GM23338 (cell line): Measurements from ENCODE around the gene CYTH1. TPM values are rescaled to one million over a fixed set of nuclear protein-coding genes. Genes with fewer than 3 reads are reported as not detected.

Experiments
- ATAC-seq: fragments of 200-7000 bp; cut with Tn5 transposase; 3 replicates; pipeline ENCODE4 v1.9.1; 2020
- DNase-seq: peaks from one replicate; pipeline ENCODE4 v3.0.0-alpha.2; 2015; ENCODE audit warnings: low spot score
- H2AFZ ChIP-seq: fragments of 200-600 bp; sonication (generic); 2 replicates; pipeline ENCODE4 v1.8.0; 2016; ENCODE audit warnings: antibody characterized with exemption, mild to moderate bottlenecking, moderate library complexity
- H3F3A ChIP-seq: fragments of 200-600 bp; sonication (generic); replicated peaks from 2 replicates; pipeline ENCODE4 v1.8.0; 2017; ENCODE audit warnings: antibody characterized with exemption, mixed run types, low read depth
- H3K27ac ChIP-seq: fragments of 200-600 bp; sonication (generic); 2 replicates; pipeline ENCODE4 v1.6.1; 2016; ENCODE audit warnings: low read depth
- H3K27me3 ChIP-seq: fragments of 200-600 bp; sonication (generic); 2 replicates; pipeline ENCODE4 v1.8.0; 2016; ENCODE audit warnings: mild to moderate bottlenecking, mixed run types, moderate library complexity; ENCODE audit not compliant: insufficient read depth
- H3K36me3 ChIP-seq: fragments of 200-600 bp; sonication (generic); 2 replicates; pipeline ENCODE4 v1.8.0; 2016; ENCODE audit warnings: mild to moderate bottlenecking; ENCODE audit not compliant: insufficient read depth
- H3K4me1 ChIP-seq: fragments of 200-600 bp; sonication (generic); 2 replicates; pipeline ENCODE4 v1.8.0; 2016; ENCODE audit warnings: mild to moderate bottlenecking, moderate library complexity; ENCODE audit not compliant: insufficient read depth
- H3K4me2 ChIP-seq: fragments of 200-600 bp; sonication (generic); 2 replicates; pipeline ENCODE4 v1.7.1; 2017; ENCODE audit warnings: mixed run types
- H3K4me3 ChIP-seq: fragments of 200-600 bp; sonication (generic); 2 replicates; pipeline ENCODE4 v1.6.1; 2016; ENCODE audit warnings: mixed run types
- H3K79me2 ChIP-seq: fragments of 200-600 bp; sonication (generic); replicated peaks from 2 replicates; pipeline ENCODE4 v1.8.0; 2017; ENCODE audit warnings: mild to moderate bottlenecking; ENCODE audit not compliant: insufficient read depth
- H3K9me2 ChIP-seq: fragments of 200-600 bp; sonication (generic); 2 replicates; pipeline ENCODE4 v1.8.0; 2017; ENCODE audit not compliant: insufficient read depth
- H4K20me1 ChIP-seq: fragments of 200-600 bp; sonication (generic); replicated peaks from 2 replicates; pipeline ENCODE4 v1.8.0; 2017; ENCODE audit warnings: mild to moderate bottlenecking; ENCODE audit not compliant: insufficient read depth
- H3K27ac Mint-ChIP-seq: 2 replicates; pipeline ENCODE4 v1.8.0; 2020; ENCODE audit warnings: inconsistent platforms, mild to moderate bottlenecking, moderate library complexity, mixed read lengths
- H3K27me3 Mint-ChIP-seq: 3 replicates; pipeline ENCODE4 v1.8.0; 2022; ENCODE audit warnings: low read depth, mild to moderate bottlenecking, moderate library complexity, mixed read lengths, inconsistent platforms; ENCODE audit not compliant: insufficient read depth, poor library complexity
- H3K36me3 Mint-ChIP-seq: 3 replicates; pipeline ENCODE4 v1.8.0; 2021; ENCODE audit warnings: low read depth, mild to moderate bottlenecking, inconsistent platforms, moderate library complexity, mixed read lengths
- H3K4me1 Mint-ChIP-seq: 3 replicates; pipeline ENCODE4 v1.8.0; 2020; ENCODE audit warnings: mild to moderate bottlenecking, inconsistent platforms, mixed read lengths
- H3K4me3 Mint-ChIP-seq: 3 replicates; pipeline ENCODE4 v1.8.0; 2021; ENCODE audit warnings: moderate library complexity, mild to moderate bottlenecking, inconsistent platforms, mixed read lengths
- H3K9me3 Mint-ChIP-seq: 3 replicates; pipeline ENCODE4 v1.8.0; 2020; ENCODE audit warnings: moderate library complexity, mild to moderate bottlenecking, inconsistent platforms, mixed read lengths
- EZH2 ChIP-seq: fragments of 200-600 bp; sonication (generic); IDR thresholded peaks from one replicate; pipeline ENCODE4 v1.8.0; 2017; ENCODE audit warnings: antibody characterized with exemption, mild to moderate bottlenecking, low read depth; ENCODE audit not compliant: unreplicated experiment
- JUNB ChIP-seq: IDR thresholded peaks from one replicate; pipeline ENCODE4 v1.6.1; 2016; ENCODE audit warnings: antibody characterized with exemption; ENCODE audit not compliant: unreplicated experiment
- POLR2AphosphoS5 ChIP-seq: IDR thresholded peaks from 2 replicates; pipeline ENCODE4 v1.6.1; 2016; ENCODE audit warnings: antibody characterized with exemption, low read depth
- ZNF331 ChIP-seq: fragments of 250-450 bp; sonication (Bioruptor Pico); IDR thresholded peaks from 2 replicates; pipeline ENCODE4 v1.5.0; 2020; ENCODE audit warnings: low read depth, mild to moderate bottlenecking, moderate library complexity
- ZNF462 ChIP-seq: fragments of 250-450 bp; sonication (Bioruptor Pico); IDR thresholded peaks from 2 replicates; pipeline ENCODE4 v1.5.0; 2020; ENCODE audit warnings: mild to moderate bottlenecking, moderate library complexity
- polyA plus RNA-seq: library from polyadenylated mRNA; unstranded; fragments of >200 nt; fragmentation: Nextera tagmentation; extraction: Ambion mirVana; gene quantifications from 2 replicates; pipeline ENCODE4 v1.2.1, GENCODE V29; 2016
- total RNA-seq: library from RNA; depleted of rRNA; stranded (reverse); fragments of >200 nt; shearing (Covaris generic); gene quantifications from 2 replicates; pipeline ENCODE4 v1.2.3, GENCODE V29; 2014
- TF ChIP-seq, protein P1 (sequence below): IDR thresholded peaks from one replicate; pipeline ENCODE4 v1.6.1; 2018; ENCODE audit warnings: antibody characterized with exemption; ENCODE audit not compliant: unreplicated experiment
- TF ChIP-seq, protein P2 (sequence below), 2 experiments: fragments of 200-600 bp in 1 of 2; sonication (generic) in 1 of 2; conservative IDR thresholded peaks; 2 replicates each; pipeline versions ENCODE4 v1.5.1 to v1.6.1; 2016 to 2017; ENCODE audit warnings: antibody characterized with exemption in 2 of 2, low read depth in 2 of 2, mild to moderate bottlenecking in 2 of 2, moderate library complexity in 1 of 2

The CYTH1 gene
- total and polyA plus RNA-seq, 2 experiments from 2014 or later = 13.8 to 14.5 TPM

DNA sequence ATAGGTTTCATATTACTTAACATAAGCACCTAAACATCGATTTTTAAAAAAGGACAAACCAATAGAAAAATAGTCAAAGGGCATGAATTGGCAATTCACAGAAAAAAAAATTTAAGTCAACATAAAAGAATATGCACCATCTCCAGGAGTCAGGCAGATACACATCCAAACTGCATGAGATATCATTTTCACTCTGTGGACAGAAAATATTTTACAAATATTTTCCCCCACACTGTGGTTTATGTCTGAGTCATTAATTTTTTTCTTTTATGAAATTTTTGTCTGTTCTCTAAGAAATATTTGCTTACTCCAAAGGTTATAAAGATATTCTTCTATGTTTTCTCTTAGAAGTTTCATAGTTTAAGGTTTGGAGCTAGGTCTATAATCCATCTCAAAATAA lies 130.5 kb downstream of the CYTH1 start:
- H3F3A ChIP-seq = no peaks in the 10 kb centered on the region
- peaks cover 2% of the 10 kb centered on the region for H3K27me3 Mint-ChIP-seq
- no peaks in the 10 kb centered on the region for H3K4me1 Mint-ChIP-seq
- TF ChIP-seq ZNF331 (CRISPR knock-in tag) = no peak
- TF ChIP-seq, protein P1, sequence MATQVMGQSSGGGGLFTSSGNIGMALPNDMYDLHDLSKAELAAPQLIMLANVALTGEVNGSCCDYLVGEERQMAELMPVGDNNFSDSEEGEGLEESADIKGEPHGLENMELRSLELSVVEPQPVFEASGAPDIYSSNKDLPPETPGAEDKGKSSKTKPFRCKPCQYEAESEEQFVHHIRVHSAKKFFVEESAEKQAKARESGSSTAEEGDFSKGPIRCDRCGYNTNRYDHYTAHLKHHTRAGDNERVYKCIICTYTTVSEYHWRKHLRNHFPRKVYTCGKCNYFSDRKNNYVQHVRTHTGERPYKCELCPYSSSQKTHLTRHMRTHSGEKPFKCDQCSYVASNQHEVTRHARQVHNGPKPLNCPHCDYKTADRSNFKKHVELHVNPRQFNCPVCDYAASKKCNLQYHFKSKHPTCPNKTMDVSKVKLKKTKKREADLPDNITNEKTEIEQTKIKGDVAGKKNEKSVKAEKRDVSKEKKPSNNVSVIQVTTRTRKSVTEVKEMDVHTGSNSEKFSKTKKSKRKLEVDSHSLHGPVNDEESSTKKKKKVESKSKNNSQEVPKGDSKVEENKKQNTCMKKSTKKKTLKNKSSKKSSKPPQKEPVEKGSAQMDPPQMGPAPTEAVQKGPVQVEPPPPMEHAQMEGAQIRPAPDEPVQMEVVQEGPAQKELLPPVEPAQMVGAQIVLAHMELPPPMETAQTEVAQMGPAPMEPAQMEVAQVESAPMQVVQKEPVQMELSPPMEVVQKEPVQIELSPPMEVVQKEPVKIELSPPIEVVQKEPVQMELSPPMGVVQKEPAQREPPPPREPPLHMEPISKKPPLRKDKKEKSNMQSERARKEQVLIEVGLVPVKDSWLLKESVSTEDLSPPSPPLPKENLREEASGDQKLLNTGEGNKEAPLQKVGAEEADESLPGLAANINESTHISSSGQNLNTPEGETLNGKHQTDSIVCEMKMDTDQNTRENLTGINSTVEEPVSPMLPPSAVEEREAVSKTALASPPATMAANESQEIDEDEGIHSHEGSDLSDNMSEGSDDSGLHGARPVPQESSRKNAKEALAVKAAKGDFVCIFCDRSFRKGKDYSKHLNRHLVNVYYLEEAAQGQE = no peak
- TF ChIP-seq, protein P2, sequence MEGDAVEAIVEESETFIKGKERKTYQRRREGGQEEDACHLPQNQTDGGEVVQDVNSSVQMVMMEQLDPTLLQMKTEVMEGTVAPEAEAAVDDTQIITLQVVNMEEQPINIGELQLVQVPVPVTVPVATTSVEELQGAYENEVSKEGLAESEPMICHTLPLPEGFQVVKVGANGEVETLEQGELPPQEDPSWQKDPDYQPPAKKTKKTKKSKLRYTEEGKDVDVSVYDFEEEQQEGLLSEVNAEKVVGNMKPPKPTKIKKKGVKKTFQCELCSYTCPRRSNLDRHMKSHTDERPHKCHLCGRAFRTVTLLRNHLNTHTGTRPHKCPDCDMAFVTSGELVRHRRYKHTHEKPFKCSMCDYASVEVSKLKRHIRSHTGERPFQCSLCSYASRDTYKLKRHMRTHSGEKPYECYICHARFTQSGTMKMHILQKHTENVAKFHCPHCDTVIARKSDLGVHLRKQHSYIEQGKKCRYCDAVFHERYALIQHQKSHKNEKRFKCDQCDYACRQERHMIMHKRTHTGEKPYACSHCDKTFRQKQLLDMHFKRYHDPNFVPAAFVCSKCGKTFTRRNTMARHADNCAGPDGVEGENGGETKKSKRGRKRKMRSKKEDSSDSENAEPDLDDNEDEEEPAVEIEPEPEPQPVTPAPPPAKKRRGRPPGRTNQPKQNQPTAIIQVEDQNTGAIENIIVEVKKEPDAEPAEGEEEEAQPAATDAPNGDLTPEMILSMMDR (conservative IDR thresholded peaks at IDR 0.05; ENCODE audit: low read depth in 2 of 2) = no peak
- TF ChIP-seq JUNB = no peak
- TF ChIP-seq POLR2AphosphoS5 = no peak
- no peaks in the 10 kb centered on the region for H3K4me1 ChIP-seq
- H3K36me3 Mint-ChIP-seq = no peaks in the 10 kb centered on the region
- H3K79me2 ChIP-seq = no peaks in the 10 kb centered on the region
- H2AFZ ChIP-seq = no peak overlapping the region
- no peaks in the 10 kb centered on the region for H3K9me3 Mint-ChIP-seq
- H3K4me3 ChIP-seq = no peak overlapping the region
- no peaks in the 10 kb centered on the region for H3K9me2 ChIP-seq
- H3K36me3 ChIP-seq = no peaks in the 10 kb centered on the region
- ATAC-seq = no peak
- H3K27me3 ChIP-seq = no peaks in the 10 kb centered on the region
- no peak overlapping the region for H3K27ac Mint-ChIP-seq
- no peak for DNase-seq
- no peak overlapping the region for H3K4me2 ChIP-seq
- no peaks in the 10 kb centered on the region for H4K20me1 ChIP-seq
- H3K27ac ChIP-seq = no peak overlapping the region
- H3K4me3 Mint-ChIP-seq = no peak overlapping the region

- no peaks in the 10 kb centered on the region for H3K36me3 Mint-ChIP-seq
- H3K4me1 Mint-ChIP-seq = no peaks in the 10 kb centered on the region; the same call in 2 of the 3 replicates
- Histone ChIP-seq H4K20me1 (no peaks in the 10 kb centered on the region), H3K79me2 (no peaks in the 10 kb centered on the region), H3F3A (no peaks in the 10 kb centered on the region), H3K27ac (no peak overlapping the region), H3K4me2 (no peak overlapping the region), H3K36me3 (no peaks in the 10 kb centered on the region), H2AFZ (no peak overlapping the region), H3K9me2 (no peaks in the 10 kb centered on the region), H3K4me1 (no peaks in the 10 kb centered on the region), H3K4me3 (no peak overlapping the region), H3K27me3 (no peaks in the 10 kb centered on the region)
- TF ChIP-seq EZH2 (no peak), ZNF462 (CRISPR knock-in tag) (no peak)
- DNase-seq = peak; percentile 24
- H3K27ac Mint-ChIP-seq = no peak overlapping the region
- peak; percentile 59 for ATAC-seq
- H3K27me3 Mint-ChIP-seq = peaks cover 5% of the 10 kb centered on the region
- H3K9me3 Mint-ChIP-seq = no peaks in the 10 kb centered on the region
- no peak overlapping the region for H3K4me3 Mint-ChIP-seq
Observed at GRCh38 chr17:78650093-78650715, 131.9 kb downstream of the CYTH1 start.
